H1 (cell line): ENCODE data around the gene SMIM32. TPM values are rescaled to one million over a fixed set of nuclear protein-coding genes. Genes with fewer than 3 reads are reported as not detected.
A peak's percentile ranks its signal among the peaks of the same experiment; 100 is the strongest.

Experiments
- CTCF ChIA-PET: fragments of 300-600 bp; sonication (Branson Sonifier 250); formaldehyde crosslinking; loops from one replicate; lab custom pipeline; 2021; ENCODE audit not compliant: partially characterized antibody; lab: Charles Lee
- POLR2A ChIA-PET: fragments of 300-600 bp; sonication (Branson Sonifier 250); formaldehyde crosslinking; loops from one replicate; lab custom pipeline; 2021; ENCODE audit warnings: inconsistent platforms; ENCODE audit not compliant: partially characterized antibody; lab: Charles Lee
- DNase-seq, 2 experiments: peaks; one replicate each; pipeline versions ENCODE4 v3.0.0 to v3.0.0-alpha.2; 2010 to 2022; ENCODE audit warnings: low spot score in 2 of 2, low read depth in 1 of 2, mixed read lengths in 1 of 2
- FAIRE-seq: peaks from 2 replicates; lab custom pipeline; 2011; peaks lifted over from hg19 to GRCh38; lab: Jason Lieb, UNC
- H2AFZ ChIP-seq: 2 replicates; pipeline ENCODE4 v1.8.1; 2012; ENCODE audit warnings: low read length, inconsistent platforms
- H2AK5ac ChIP-seq: 2 replicates; pipeline ENCODE4 v1.6.1; 2013; ENCODE audit warnings: low read depth, low read length
- H2BK120ac ChIP-seq: replicated peaks from 2 replicates; pipeline ENCODE3; 2013; ENCODE audit warnings: low read depth, low read length, inconsistent platforms
- H2BK12ac ChIP-seq: 2 replicates; pipeline ENCODE4 v1.6.1; 2013; ENCODE audit warnings: low read depth, low read length
- H2BK15ac ChIP-seq: 2 replicates; pipeline ENCODE4 v1.6.1; 2013; ENCODE audit warnings: low read length
- H2BK20ac ChIP-seq: 2 replicates; pipeline ENCODE4 v1.6.1; 2013; ENCODE audit warnings: low read length
- H2BK5ac ChIP-seq: 2 replicates; pipeline ENCODE4 v1.6.1; 2013; ENCODE audit warnings: low read depth, low read length
- H3K14ac ChIP-seq: 2 replicates; pipeline ENCODE4 v1.6.1; 2013; ENCODE audit warnings: inconsistent platforms; ENCODE audit not compliant: insufficient read length
- H3K18ac ChIP-seq: 2 replicates; pipeline ENCODE4 v1.6.1; 2013; ENCODE audit warnings: low read length; ENCODE audit errors: extremely low read depth
- H3K23ac ChIP-seq: 2 replicates; pipeline ENCODE4 v1.6.1; 2013; ENCODE audit warnings: inconsistent platforms; ENCODE audit not compliant: insufficient read length
- H3K23me2 ChIP-seq: 2 replicates; pipeline ENCODE4 v1.6.1; 2013; ENCODE audit warnings: low read depth, low read length
- H3K27ac ChIP-seq: 2 replicates; pipeline ENCODE4 v1.6.1; 2011; ENCODE audit warnings: low read depth, low read length, inconsistent platforms
- H3K27me3 ChIP-seq, 4 experiments: replicated peaks in 1 of 4; 1 replicate in 1 of 4; 2 replicates in 3 of 4; pipeline versions ENCODE4 v1.6.1 to v1.8.1; 2011 to 2013; ENCODE audit warnings: low read length in 3 of 4, mild to moderate bottlenecking in 3 of 4, inconsistent platforms in 2 of 4, mixed read lengths in 2 of 4, moderate library complexity in 1 of 4; ENCODE audit not compliant: control insufficient read depth in 3 of 4, insufficient read depth in 3 of 4; ENCODE audit errors: extremely low read depth in 1 of 4
- H3K36me3 ChIP-seq, 4 experiments: 2 replicates each; pipeline versions ENCODE4 v1.6.1 to v1.8.1; 2011 to 2013; ENCODE audit warnings: mild to moderate bottlenecking in 4 of 4, low read length in 3 of 4, moderate library complexity in 2 of 4, control low read depth in 1 of 4, inconsistent platforms in 1 of 4; ENCODE audit not compliant: insufficient read depth in 4 of 4, control insufficient read depth in 2 of 4
- H3K4ac ChIP-seq: replicated peaks from 2 replicates; pipeline ENCODE3; 2013; ENCODE audit warnings: low read length, low read depth, mixed read lengths, inconsistent platforms; ENCODE audit not compliant: insufficient read length
- H3K4me1 ChIP-seq, 4 experiments: replicated peaks in 1 of 4; 1 replicate in 1 of 4; 2 replicates in 3 of 4; pipeline versions ENCODE4 v1.6.1 to v1.8.1; 2011 to 2013; ENCODE audit warnings: low read length in 3 of 4, inconsistent platforms in 2 of 4, mixed read lengths in 1 of 4; ENCODE audit not compliant: insufficient read depth in 4 of 4, control insufficient read depth in 3 of 4
- H3K4me2 ChIP-seq, 2 experiments: 2 replicates each; pipeline versions ENCODE4 v1.6.1 to v1.8.1; 2011 to 2013; ENCODE audit warnings: low read depth in 2 of 2, low read length in 2 of 2, control low read depth in 1 of 2, inconsistent platforms in 1 of 2, mild to moderate bottlenecking in 1 of 2; ENCODE audit not compliant: insufficient read depth in 1 of 2
- H3K4me3 ChIP-seq, 4 experiments: fragments of 200-600, 300-600 bp in 1 of 4; sonication (generic), shearing (Covaris generic), sonication (Bioruptor Twin) in 1 of 4; 2 replicates each; pipeline versions ENCODE4 v1.5.1 to v1.8.1; 2011 to 2016; ENCODE audit warnings: low read length in 4 of 4, low read depth in 3 of 4, control low read depth in 2 of 4, inconsistent platforms in 2 of 4, mild to moderate bottlenecking in 2 of 4, mixed read lengths in 1 of 4, moderate library complexity in 1 of 4; ENCODE audit not compliant: insufficient read depth in 2 of 4; ENCODE audit errors: extremely low read depth in 1 of 4
- H3K56ac ChIP-seq: replicated peaks from 2 replicates; pipeline ENCODE3; 2013; ENCODE audit warnings: low read depth, mild to moderate bottlenecking, mixed read lengths, low read length, inconsistent platforms; ENCODE audit not compliant: insufficient read length
- H3K79me1 ChIP-seq: 2 replicates; pipeline ENCODE4 v1.6.1; 2013; ENCODE audit warnings: low read depth, low read length, control low read depth
- H3K79me2 ChIP-seq, 2 experiments: 2 replicates each; pipeline versions ENCODE4 v1.6.1 to v1.8.1; 2012 to 2013; ENCODE audit warnings: low read length in 2 of 2, mild to moderate bottlenecking in 2 of 2, inconsistent platforms in 1 of 2; ENCODE audit not compliant: insufficient read depth in 2 of 2, control insufficient read depth in 1 of 2
- H3K9ac ChIP-seq, 4 experiments: replicated peaks in 1 of 4; 1 replicate in 1 of 4; 2 replicates in 3 of 4; pipeline versions ENCODE4 v1.6.1 to v1.8.1; 2011 to 2013; ENCODE audit warnings: low read depth in 3 of 4, low read length in 3 of 4, control low read depth in 2 of 4, mild to moderate bottlenecking in 2 of 4, moderate library complexity in 2 of 4, inconsistent platforms in 1 of 4; ENCODE audit errors: extremely low read depth in 1 of 4
- H3K9me3 ChIP-seq, 2 experiments: 2 replicates each; pipeline versions ENCODE4 v1.6.1 to v1.8.1; 2012 to 2013; ENCODE audit warnings: mild to moderate bottlenecking in 2 of 2, moderate library complexity in 2 of 2, control low read depth in 1 of 2, inconsistent platforms in 1 of 2, low read depth in 1 of 2, low read length in 1 of 2, mixed read lengths in 1 of 2; ENCODE audit not compliant: insufficient read depth in 2 of 2
- H4K20me1 ChIP-seq, 2 experiments: replicated peaks in 1 of 2; 2 replicates each; pipeline versions ENCODE3 to v1.8.1; 2011 to 2013; ENCODE audit warnings: inconsistent platforms in 2 of 2, low read length in 2 of 2, mild to moderate bottlenecking in 1 of 2; ENCODE audit not compliant: insufficient read depth in 2 of 2, control insufficient read depth in 1 of 2
- H4K5ac ChIP-seq: 2 replicates; pipeline ENCODE4 v1.6.1; 2013; ENCODE audit warnings: low read length, low read depth, mixed read lengths, inconsistent platforms; ENCODE audit not compliant: insufficient read length
- H4K8ac ChIP-seq: 2 replicates; pipeline ENCODE4 v1.8.0; 2013; ENCODE audit warnings: mild to moderate bottlenecking, moderate library complexity, low read length, inconsistent platforms; ENCODE audit not compliant: insufficient read depth; ENCODE audit errors: extremely low read depth
- H4K91ac ChIP-seq: replicated peaks from 2 replicates; pipeline ENCODE3; 2013; ENCODE audit warnings: low read length, mixed read lengths, inconsistent platforms; ENCODE audit not compliant: insufficient read length
- HDAC6 ChIP-seq: IDR thresholded peaks from one replicate; pipeline ENCODE4 v1.7.1; 2012; ENCODE audit warnings: low read depth, mild to moderate bottlenecking, inconsistent platforms, low read length, moderate library complexity
- RAD21 ChIP-seq, 2 experiments: IDR thresholded peaks in 1 of 2; conservative IDR thresholded peaks in 1 of 2; 2 replicates each; pipeline ENCODE4 v1.6.1; 2011; ENCODE audit warnings: low read depth in 2 of 2, low read length in 2 of 2, improper control_type of control experiment in 1 of 2, inconsistent platforms in 1 of 2, mild to moderate bottlenecking in 1 of 2, moderate library complexity in 1 of 2
- SRF ChIP-seq: IDR thresholded peaks from 2 replicates; pipeline ENCODE4 v1.6.1; 2011; ENCODE audit warnings: mild to moderate bottlenecking, low read depth, low read length, moderate library complexity
- WGBS, 2 experiments: shearing (Covaris generic) in 1 of 2; methylation state at CpG; one replicate each; pipeline versions ENCODE4 v1.1.6 to v1.1.7; 2013 to 2015; ENCODE audit warnings: low lambda C conversion rate in 2 of 2, mixed read lengths in 2 of 2, inconsistent platforms in 1 of 2, low coverage in 1 of 2, missing lambda C conversion rate in 1 of 2; ENCODE audit not compliant: insufficient replicate concordance in 2 of 2, insufficient coverage in 1 of 2, insufficient read length in 1 of 2; ENCODE audit errors: extremely low coverage in 1 of 2, missing lambda C conversion rate in 1 of 2; 5-methylcytosine and 5-hydroxymethylcytosine counted together
- polyA plus RNA-seq, 7 experiments: library from polyadenylated mRNA; depleted of rRNA in 3 of 7; stranded (reverse) in 5 of 7; unstranded in 2 of 7; fragments of >200 nt in 5 of 7; fragments of 200-250 nt in 2 of 7; gene quantifications; 1 replicate in 5 of 7; 2 replicates in 1 of 7; 4 replicates in 1 of 7; pipeline versions ENCODE4 v1.2.1 to v1.2.3, GENCODE V29; 2011 to 2013; ENCODE audit warnings: missing spikeins in 2 of 7, mixed read lengths in 2 of 7
- total RNA-seq: library from RNA; stranded (reverse); fragmentation: NEBNext Ultra II Directional; extraction: Animal tissue kit (Norgen Biotek cat#: 25700); gene quantifications from 2 replicates; pipeline ENCODE4 v1.2.1, GENCODE V29; 2021

SMIM32 gene
- total and polyA plus RNA-seq, 2 of the 8 experiments (the other 6 are each of a cell fraction or from before 2014, with no cell fraction given) = 0.09 to 0.22 TPM

DNA sequence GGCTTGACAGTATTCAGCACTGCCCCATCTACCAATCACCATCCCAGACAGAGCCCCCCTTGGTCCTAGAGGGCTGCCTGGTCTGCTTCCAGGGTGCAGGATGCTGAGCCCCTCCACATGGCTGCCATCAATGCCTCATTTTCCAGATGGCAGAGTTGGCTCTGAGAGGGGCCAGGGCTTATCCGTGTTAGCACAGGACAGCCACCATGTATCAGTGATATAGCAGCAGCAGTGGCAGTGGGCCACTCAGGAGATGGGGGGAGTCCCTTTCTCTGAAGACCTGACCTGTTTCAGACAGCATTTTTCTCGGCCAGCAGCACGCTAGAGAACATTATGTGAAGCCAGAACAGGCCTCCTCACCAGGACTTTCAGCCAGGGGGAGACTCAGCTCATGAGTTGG, 1.6 kb upstream of the SMIM32 start:
- Histone ChIP-seq H3K79me2 (no peaks in the 10 kb centered on the region), H3K27me3 (peaks cover 50 to 90% (median 75%) of the 10 kb centered on the region in 4 experiments), H3K36me3 (no peaks in the 10 kb centered on the region; a peak in 1 of 8 replicates), H3K4me1 (peaks cover 0 to 16% (median 7%) of the 10 kb centered on the region in 4 experiments; a peak in 6 of 7 replicates), H3K23me2 (peaks cover 17% of the 10 kb centered on the region), H3K4me3 (no peak overlapping the region), H3K4me2 (no peak overlapping the region), H3K4ac (no peak overlapping the region), H3K23ac (no peak overlapping the region), H2BK15ac (no peak overlapping the region), H2BK12ac (no peak overlapping the region), H2AFZ (no peak overlapping the region), H2BK5ac (no peak overlapping the region), H4K8ac (no peak overlapping the region), H3K14ac (no peak overlapping the region), H2BK120ac (no peak overlapping the region), H3K56ac (no peak overlapping the region)
- DNase-seq (peak in 1 of 2 experiments; percentile 35), FAIRE-seq (no peak)
- ChIA-PET POLR2A (no interaction called here), CTCF (interaction anchor here (1.2 to 7.1 kb wide), 4 partner anchors 17 to 1613 kb away, joined by 3 to 66 read pairs (median 4); no protein-coding TSS in a partner anchor)
- no peak for TF ChIP-seq HDAC6
- peak in 1 of 2 experiments; percentile 20; a peak in 1 of 4 replicates for TF ChIP-seq RAD21 (IDR thresholded peaks at IDR 0.05 in 1 of 2, conservative IDR thresholded peaks at IDR 0.05 in 1 of 2; ENCODE audit: low read depth in 2 of 2, low read length in 2 of 2)
- TF ChIP-seq SRF = no peak
- TF ChIP-seq, all 59 proteins: peak for 1
- Histone ChIP-seq H3K18ac (no peak overlapping the region), H3K9me3 (no peaks in the 10 kb centered on the region), H2AK5ac (no peak overlapping the region), H4K5ac (no peak overlapping the region), H4K91ac (no peak overlapping the region), H3K9ac (no peak overlapping the region), H4K20me1 (peaks cover 12 to 25% of the 10 kb centered on the region in 2 experiments), H2BK20ac (no peak overlapping the region), H3K79me1 (no peaks in the 10 kb centered on the region), H3K27ac (no peak overlapping the region)
- 87% methylated on average over 3 of the region's 3 CpGs; no CpG with 5 or more reads in 1 of the 2 experiments for WGBS, 2 experiments
